A673 (cell line): ENCODE data around the gene TGIF1. TPM values are rescaled to one million over a fixed set of nuclear protein-coding genes. Genes with fewer than 3 reads are reported as not detected.
A peak's percentile ranks its signal among the peaks of the same experiment; 100 is the strongest.

Experiments used
- BruUV-seq: library from RNA; stranded (reverse); fragments of 400-500 nt; replicated peaks from 2 replicates; lab custom pipeline; 2021; lab: Mats Ljungman, UMichigan
- CTCF ChIA-PET: fragments of 300-600 bp; sonication (Branson Sonifier 250); formaldehyde crosslinking; loops from one replicate; lab custom pipeline; 2022; ENCODE audit warnings: antibody characterized with exemption; lab: Charles Lee
- POLR2A ChIA-PET: fragments of 300-600 bp; sonication (Branson Sonifier 250); formaldehyde crosslinking; loops from one replicate; lab custom pipeline; 2022; ENCODE audit warnings: antibody characterized with exemption; ENCODE audit not compliant: low non-redundant PET; lab: Charles Lee
- DNase-seq: peaks from one replicate; pipeline ENCODE4 v3.0.0-alpha.2; 2015; ENCODE audit warnings: low spot score
- H3K27ac ChIP-seq: fragments of 200-600 bp; sonication (generic); 2 replicates; pipeline ENCODE4 v1.5.1; 2016; ENCODE audit warnings: mixed run types, low read depth, mild to moderate bottlenecking, mixed read lengths, antibody characterized with exemption, low read length; ENCODE audit not compliant: poor library complexity, severe bottlenecking
- H3K27me3 ChIP-seq: fragments of 200-600 bp; sonication (generic); replicated peaks from 2 replicates; pipeline ENCODE4 v1.6.1; 2017; ENCODE audit warnings: mixed run types, low read depth, mild to moderate bottlenecking, mixed read lengths, antibody characterized with exemption, low read length; ENCODE audit not compliant: insufficient read depth, poor library complexity
- H3K36me3 ChIP-seq: fragments of 200-600 bp; sonication (generic); 2 replicates; pipeline ENCODE4 v1.6.1; 2016; ENCODE audit warnings: mixed run types, mild to moderate bottlenecking, mixed read lengths, antibody characterized with exemption, low read length; ENCODE audit not compliant: insufficient read depth, poor library complexity, severe bottlenecking
- H3K4me1 ChIP-seq: fragments of 200-600 bp; sonication (generic); 2 replicates; pipeline ENCODE4 v1.6.1; 2017; ENCODE audit warnings: mixed run types, mild to moderate bottlenecking, mixed read lengths, antibody characterized with exemption, low read length; ENCODE audit not compliant: insufficient read depth, poor library complexity, severe bottlenecking
- H3K4me3 ChIP-seq: fragments of 200-600 bp; sonication (generic); 2 replicates; pipeline ENCODE4 v1.5.1; 2016; ENCODE audit warnings: low read depth, mixed run types, mild to moderate bottlenecking, mixed read lengths, low read length; ENCODE audit not compliant: poor library complexity, severe bottlenecking
- H3K9me3 ChIP-seq: fragments of 200-600 bp; sonication (generic); 2 replicates; pipeline ENCODE4 v1.6.1; 2016; ENCODE audit warnings: mixed run types, low read depth, mild to moderate bottlenecking, mixed read lengths, antibody characterized with exemption, low read length; ENCODE audit not compliant: poor library complexity, severe bottlenecking
- EZH2 ChIP-seq: fragments of 200-600 bp; sonication (generic); IDR thresholded peaks from 2 replicates; pipeline ENCODE4 v1.6.1; 2017; ENCODE audit warnings: borderline replicate concordance, low read depth, mild to moderate bottlenecking, mixed read lengths, antibody characterized with exemption, low read length; ENCODE audit not compliant: poor library complexity, severe bottlenecking
- intact Hi-C: fragments of 100-400 bp; cut with micrococcal nuclease; formaldehyde crosslinking; loops from one replicate; pipeline ENCODE4 v1.10.0; 2022; ENCODE audit not compliant: unreplicated experiment
- total RNA-seq: library from RNA; stranded (reverse); gene quantifications from 2 replicates; pipeline ENCODE4 v1.2.3, GENCODE V29; 2021
- TF ChIP-seq, protein P1 (sequence below): fragments of 300-800, 200-600 bp; sonication (generic); conservative IDR thresholded peaks from 2 replicates; pipeline ENCODE4 v1.5.1; 2017; ENCODE audit warnings: low read depth, mild to moderate bottlenecking, antibody characterized with exemption, low read length, moderate library complexity, mixed read lengths

The TGIF1 gene
- total RNA-seq, 1 experiment from 2014 or later, result 98.3 TPM

DNA sequence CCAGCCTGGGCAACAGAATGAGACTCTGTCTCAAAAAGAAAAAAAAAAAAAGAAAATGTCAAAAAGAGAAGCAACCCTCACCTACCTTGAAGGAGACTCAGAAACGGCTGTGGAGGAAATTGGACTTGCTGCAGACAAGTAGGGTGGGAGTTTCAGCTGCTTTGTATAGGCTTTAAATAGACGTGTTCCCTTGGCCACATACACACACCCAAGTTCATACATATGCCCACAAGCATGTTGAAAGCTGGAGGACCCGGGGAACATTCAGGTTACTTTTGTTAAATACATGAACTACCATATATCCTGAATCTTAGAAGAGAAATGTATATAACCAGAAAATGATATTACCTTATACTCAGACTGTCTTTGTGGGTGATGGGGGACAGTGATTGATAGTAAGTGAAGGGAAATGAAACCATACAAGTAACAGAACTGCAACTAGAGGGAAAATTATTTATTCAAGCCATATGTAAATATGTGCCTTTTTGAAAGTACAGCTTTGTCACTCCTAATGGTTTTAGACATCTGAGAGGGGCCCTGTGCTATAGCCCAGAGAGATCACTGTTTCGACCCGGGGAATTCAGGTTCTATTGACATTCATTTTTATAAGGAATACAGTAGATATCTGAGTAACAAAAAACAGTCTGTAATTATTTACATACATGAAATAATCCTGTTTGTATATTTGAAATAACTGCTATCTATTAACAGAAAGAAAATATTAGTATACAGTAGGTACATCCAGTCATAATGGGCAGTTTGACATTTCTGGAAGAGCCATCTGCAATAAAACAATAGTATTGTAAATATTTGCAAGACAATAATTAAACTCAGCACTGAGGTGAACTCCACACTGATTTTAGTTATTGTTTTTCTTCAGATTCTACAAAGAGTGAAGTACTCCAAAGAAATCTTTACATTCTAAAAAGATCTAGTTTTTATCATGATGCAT, 48.0 kb upstream of the TGIF1 start:
- ChIA-PET POLR2A (no interaction called here), CTCF (no interaction called here)
- H3K36me3 ChIP-seq, result no peaks in the 10 kb centered on the region
- BruUV-seq, result no TSS peak
- no peak overlapping the region for H3K4me3 ChIP-seq
- no peak for DNase-seq
- no peak overlapping the region for H3K27ac ChIP-seq
- H3K9me3 ChIP-seq, result peaks cover 10% of the 10 kb centered on the region
- intact Hi-C loops, result no loop called here
- H3K27me3 ChIP-seq, result no peaks in the 10 kb centered on the region
- TF ChIP-seq EZH2, result no peak
- TF ChIP-seq, protein P1, sequence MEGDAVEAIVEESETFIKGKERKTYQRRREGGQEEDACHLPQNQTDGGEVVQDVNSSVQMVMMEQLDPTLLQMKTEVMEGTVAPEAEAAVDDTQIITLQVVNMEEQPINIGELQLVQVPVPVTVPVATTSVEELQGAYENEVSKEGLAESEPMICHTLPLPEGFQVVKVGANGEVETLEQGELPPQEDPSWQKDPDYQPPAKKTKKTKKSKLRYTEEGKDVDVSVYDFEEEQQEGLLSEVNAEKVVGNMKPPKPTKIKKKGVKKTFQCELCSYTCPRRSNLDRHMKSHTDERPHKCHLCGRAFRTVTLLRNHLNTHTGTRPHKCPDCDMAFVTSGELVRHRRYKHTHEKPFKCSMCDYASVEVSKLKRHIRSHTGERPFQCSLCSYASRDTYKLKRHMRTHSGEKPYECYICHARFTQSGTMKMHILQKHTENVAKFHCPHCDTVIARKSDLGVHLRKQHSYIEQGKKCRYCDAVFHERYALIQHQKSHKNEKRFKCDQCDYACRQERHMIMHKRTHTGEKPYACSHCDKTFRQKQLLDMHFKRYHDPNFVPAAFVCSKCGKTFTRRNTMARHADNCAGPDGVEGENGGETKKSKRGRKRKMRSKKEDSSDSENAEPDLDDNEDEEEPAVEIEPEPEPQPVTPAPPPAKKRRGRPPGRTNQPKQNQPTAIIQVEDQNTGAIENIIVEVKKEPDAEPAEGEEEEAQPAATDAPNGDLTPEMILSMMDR, result no peak
- no peaks in the 10 kb centered on the region for H3K4me1 ChIP-seq

DNA sequence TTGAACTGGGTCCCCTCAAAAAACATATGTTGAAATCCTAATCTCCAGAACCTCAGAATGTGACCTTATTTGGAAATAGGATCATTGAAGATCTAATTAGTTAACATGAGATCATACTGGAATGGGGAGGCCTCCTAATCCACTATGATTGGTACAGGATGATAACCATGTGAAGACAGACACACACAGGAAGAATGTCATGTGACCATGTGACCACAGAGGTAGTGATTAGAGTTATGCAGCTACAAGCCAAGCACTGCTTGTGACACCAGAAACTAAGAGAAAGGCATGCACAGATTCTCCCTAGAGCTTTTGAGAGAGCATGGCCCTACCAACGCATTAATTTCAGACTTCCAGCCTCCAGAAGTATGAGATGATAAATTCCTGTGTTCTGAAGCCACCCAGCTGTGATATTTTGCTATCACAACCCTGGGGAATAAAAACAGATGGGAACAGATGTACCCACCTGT, 47.0 kb upstream of the TGIF1 start:
- intact Hi-C loops, result no loop called here
- peak; percentile 65 for DNase-seq
- TF ChIP-seq EZH2, result no peak
- TF ChIP-seq, protein P1, result no peak
- peaks cover 10% of the 10 kb centered on the region for H3K9me3 ChIP-seq
- no peak overlapping the region for H3K27ac ChIP-seq
- no peaks in the 10 kb centered on the region for H3K36me3 ChIP-seq
- POLR2A ChIA-PET, result no interaction called here
- H3K27me3 ChIP-seq, result no peaks in the 10 kb centered on the region
- no TSS peak for BruUV-seq
- CTCF ChIA-PET, result no interaction called here
- no peaks in the 10 kb centered on the region for H3K4me1 ChIP-seq
- H3K4me3 ChIP-seq, result no peak overlapping the region

- H3K36me3 ChIP-seq, result no peaks in the 10 kb centered on the region
- no peak overlapping the region for H3K4me3 ChIP-seq
- no TSS peak for BruUV-seq
- H3K27ac ChIP-seq, result no peak overlapping the region
- POLR2A ChIA-PET, result no interaction called here
- TF ChIP-seq, protein P1, result no peak
- TF ChIP-seq EZH2, result no peak
- CTCF ChIA-PET, result no interaction called here
- H3K9me3 ChIP-seq, result peaks cover 6% of the 10 kb centered on the region
- no peaks in the 10 kb centered on the region for H3K27me3 ChIP-seq
- no peak for DNase-seq
- H3K4me1 ChIP-seq, result no peaks in the 10 kb centered on the region
- intact Hi-C loops, result no loop called here
Measured at GRCh38 chr18:3405713-3406112, 44.3 kb upstream of the TGIF1 start.
